ENCODE results near the gene TRANK1.
A peak's percentile ranks its signal among the peaks of the same experiment; 100 is the strongest.
"Not testable (repeated sequence)": the region's sequence is repeated elsewhere in the genome, so short reads cannot be mapped to it uniquely, and the experiment has no call there.

The TRANK1 gene

DNA sequence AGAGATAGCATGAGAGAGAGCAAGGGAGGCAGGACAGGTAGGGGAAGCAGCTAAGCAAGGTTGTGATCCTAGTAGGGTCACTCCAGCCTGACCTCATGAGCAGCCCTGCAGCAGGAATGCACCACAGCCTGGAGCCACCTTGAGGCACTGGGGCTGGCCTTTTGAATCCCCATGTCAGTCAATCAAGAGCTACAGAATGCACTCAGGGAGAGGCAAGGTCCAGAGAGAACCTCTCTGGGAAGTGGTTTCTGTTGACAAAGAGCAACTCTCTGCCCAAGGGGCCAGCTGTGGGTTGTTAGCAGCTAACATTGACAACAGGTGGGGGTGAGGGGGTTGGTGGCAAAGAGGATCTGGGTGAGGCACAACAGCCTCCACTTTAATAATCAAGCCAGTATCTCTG lies 54.6 kb downstream of the TRANK1 start:
- peak; percentile 52 for DNase-seq

DNA sequence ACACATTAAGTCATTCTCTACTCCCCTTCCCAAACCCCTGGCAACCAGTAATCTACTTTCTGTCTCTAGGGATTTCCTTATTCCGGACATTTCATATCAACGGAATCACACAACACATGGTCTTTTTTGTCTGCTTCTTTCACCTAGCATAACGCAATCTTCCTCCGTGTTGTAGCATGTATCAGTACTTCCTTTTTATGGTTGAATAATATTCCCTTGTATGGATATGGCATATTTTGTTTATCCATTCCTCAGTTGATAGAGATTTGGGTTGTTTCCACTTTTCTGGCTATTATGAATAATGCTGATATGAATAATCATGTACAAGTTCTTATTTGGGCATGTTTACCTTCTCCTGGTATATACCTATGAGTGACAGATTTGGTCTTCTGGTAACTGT lies 63.1 kb downstream of the TRANK1 start:
- no peak for DNase-seq

DNA sequence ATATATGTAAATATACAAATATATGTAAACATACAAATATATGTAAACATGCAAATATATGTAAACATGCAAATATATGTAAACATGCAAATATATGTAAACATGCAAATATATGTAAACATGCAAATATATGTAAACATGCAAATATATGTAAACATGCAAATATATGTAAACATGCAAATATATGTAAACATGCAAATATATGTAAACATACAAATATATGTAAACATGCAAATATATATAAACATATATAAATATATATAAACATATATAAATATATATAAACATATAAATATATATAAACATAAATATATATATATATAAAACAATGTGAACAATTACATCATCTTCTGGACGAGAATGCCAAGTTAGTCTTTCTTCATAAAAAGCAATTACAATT lies 65.0 kb downstream of the TRANK1 start:
- DNase-seq, result not testable (repeated sequence)

DNA sequence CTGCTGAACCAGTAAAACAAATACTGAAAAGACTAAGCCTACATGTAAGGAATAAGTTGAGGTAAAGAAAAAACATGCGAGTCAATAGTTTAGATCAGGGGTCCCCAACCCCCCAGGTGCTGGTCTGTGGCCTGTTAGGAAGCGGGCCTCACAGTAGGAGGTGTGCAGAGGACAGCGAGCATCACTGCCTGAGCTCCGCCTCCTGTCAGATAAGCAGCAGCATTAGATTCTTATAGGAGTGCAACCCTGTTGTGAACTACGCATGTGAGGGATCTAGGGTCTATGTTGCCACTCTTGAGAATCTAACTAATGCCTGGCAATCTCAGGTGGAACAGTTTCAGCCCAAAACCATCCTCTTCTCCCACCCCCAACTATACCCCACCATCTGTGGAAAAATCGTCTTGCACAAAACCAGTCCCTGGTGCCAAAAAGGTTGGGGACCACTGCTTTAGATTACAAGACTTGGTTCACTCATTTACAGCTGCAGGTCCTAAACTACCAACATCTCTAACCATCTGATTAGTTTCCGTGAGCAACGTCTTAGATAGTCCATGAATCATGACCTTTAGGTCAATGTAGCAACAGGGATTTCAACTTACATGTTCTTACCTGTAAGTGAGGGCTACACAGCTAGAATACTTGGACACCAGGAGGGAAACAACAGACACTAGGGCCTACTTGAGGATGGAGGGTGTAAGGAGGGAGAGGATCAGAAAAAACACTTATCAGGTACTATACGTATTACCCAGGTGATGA lies 66.7 kb downstream of the TRANK1 start:
- DNase-seq, result no peak

DNA sequence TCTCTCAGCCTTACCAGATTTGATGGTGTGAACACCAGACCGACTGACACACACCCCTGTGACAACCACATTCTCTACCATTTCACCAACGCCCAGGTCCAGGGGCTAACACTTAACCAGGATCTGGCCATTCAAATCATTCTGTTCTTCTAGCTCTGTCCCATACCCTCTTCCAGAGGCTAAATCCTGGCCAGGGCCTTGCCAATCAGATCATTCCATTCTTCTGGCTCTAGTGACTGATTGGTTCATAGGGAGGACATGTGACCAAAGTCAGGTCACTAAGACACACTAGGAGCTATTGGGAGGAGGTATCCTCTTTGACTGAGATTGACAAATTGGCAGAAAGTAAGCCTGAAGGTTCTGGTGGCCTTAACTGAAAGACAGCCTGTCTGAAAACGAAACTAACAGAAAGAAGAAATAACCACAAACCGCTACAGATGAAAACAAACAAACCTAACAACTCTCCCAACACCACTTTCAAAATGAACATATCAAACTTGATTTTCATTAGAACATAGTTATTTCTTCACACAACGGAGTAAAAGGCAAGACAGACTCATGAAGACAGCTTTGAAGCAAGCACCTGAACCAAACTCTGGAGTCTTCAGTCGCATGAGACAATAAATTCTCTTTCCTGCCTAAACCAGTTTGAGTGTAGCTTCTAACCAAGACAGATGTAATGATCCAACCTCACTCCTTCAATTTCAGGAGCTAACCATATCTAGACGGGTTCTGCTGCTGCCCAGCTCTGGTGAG lies 68.5 kb downstream of the TRANK1 start:
- DNase-seq, result peak; percentile 73

DNA sequence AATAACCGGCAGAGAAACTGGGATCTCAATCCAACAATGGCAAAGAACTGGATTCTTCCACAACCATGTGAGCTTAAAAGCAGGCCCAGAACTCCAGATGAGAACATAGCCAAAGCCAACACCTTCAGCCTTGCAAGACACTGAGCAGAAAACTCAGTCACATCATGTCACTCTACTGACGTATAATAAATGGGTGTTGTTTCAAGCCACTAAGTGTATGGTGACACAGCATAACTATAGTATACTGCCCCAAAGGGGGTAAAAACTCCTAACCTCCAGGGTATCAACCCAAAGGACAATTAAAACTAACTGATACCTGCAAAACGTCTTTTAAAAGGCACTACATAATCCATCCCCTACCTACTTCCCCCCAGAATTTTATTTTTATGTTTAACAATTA lies 69.5 kb downstream of the TRANK1 start:
- no peak for DNase-seq

DNA sequence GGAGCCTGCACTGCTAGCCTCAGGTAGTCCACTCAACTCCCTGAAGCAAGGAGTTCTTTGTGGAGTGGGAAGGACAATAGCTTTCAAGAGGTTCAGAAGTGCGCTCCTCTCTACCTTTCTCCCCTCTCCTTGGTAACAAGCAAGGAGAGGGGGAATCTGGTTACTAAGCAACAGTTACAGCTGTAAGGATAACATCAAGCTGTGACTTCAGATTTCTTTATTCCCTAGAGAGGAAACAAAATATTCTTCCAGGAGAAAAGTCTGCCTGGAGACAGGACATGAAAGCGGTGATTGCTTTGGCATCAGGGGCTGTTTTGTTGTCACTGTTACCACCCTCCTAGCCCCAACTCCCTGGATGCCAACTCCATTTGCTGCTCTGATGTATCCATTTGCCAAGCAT lies 70.4 kb downstream of the TRANK1 start:
- no peak for DNase-seq

DNA sequence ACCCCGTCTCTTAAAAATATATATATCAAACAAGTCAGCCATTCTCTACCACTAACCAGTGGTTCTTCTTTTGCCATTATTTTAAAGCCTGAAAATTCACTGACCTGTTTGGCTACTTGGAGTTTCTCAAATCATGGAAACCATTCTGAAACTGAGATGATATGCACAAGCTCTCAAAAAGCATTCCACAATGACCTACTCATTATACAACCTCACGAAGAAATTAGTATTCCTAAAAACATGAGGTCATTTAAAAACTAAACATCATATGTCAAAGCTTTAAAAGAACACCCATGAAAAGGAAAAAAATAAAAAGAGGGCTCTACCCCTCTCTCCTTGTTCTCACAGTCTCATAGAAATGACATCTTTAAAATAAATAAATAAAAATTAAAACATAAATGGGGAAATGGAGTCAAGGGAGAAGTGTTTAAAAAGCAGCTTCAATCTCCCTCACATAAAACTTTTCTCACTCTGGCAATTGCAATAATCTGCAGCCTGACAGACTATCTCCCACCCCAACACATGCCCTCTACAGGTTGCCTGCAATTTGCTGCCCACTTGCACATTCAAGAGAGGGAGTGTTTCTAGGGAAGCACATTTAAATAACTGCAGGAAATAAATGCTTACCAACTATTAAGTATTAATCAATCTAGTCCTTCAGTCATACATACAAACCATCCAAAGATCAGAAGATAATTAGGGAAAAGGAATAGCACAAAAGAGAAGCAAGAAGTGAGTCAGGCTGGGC lies 73.3 kb downstream of the TRANK1 start:
- DNase-seq, result no peak

DNA sequence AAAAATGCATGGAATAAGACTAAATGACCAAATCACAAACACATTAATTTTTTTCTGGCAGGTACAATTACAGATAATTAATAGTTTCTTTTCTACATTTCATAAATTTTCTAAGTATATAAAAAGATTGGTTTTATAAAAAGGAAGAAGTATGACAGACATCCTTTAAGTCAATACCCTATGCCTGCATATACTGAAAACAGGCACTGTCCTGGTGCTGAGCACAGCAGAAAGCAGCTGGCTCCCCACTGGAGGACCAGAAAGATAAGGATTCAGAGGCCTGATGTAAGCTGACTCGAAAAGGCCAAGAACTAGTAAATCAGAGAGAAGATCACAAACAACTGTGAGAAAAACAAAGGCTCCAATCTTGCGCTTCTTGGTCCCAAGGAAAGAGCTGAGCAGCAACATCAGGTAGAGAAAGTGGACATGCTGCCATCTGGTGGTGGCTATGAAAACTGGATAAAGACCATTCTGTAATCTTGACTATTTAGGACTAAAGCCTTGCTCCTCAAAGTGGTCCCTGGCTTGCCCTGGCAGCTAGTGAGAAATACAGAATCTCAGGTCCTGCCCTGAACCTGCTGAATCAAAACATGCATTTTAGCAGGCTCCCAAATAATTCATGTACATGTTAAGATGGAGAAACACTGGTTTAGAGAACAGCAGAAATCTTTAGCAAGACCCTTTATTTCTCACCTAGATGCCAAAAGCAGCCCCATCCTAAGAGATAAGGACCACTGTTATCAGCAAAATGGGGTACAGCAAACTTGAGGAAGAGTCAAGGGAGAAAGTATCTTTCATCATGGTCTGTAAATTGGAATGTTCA lies 76.0 kb downstream of the TRANK1 start:
- peak; percentile 70 for DNase-seq

DNA sequence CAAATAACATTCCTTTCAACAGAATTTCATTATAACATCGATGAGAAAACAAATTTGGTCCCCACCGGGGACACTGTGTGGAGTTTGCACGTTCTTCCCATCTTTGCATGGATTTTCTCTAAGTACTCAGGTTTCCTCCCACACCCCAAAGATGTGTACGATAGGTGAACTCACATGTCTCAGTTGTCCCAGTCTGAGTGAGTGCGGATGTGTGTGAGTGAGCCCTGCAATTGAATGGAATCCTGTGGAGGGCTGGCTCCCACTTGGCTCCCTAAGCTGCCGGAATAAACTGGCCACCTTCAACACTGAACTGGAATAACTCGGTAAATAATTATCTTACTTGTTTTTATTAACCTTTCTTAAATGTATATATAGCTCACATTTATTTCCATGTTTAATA lies 77.0 kb downstream of the TRANK1 start:
- DNase-seq, result no peak

DNA sequence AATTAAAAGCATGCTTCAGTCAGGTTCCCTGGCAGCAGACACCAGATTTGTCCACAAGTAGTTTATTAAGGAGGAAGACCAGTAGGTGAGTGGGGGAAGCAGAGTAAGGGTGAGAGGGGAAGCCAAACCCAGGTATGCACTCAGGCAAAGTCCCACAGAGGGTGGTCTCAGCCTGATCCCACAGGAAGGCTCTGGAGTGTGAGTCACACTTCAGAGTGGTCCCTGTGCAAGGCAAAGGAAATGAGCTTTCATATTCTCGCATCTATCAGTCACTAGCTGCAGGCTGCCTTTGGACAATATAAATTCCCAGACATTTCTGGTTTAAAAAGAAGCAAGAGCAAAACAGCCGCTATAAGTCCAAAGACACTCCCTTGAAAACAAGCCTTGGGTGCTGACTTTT lies 78.5 kb downstream of the TRANK1 start:
- no peak for DNase-seq

DNA sequence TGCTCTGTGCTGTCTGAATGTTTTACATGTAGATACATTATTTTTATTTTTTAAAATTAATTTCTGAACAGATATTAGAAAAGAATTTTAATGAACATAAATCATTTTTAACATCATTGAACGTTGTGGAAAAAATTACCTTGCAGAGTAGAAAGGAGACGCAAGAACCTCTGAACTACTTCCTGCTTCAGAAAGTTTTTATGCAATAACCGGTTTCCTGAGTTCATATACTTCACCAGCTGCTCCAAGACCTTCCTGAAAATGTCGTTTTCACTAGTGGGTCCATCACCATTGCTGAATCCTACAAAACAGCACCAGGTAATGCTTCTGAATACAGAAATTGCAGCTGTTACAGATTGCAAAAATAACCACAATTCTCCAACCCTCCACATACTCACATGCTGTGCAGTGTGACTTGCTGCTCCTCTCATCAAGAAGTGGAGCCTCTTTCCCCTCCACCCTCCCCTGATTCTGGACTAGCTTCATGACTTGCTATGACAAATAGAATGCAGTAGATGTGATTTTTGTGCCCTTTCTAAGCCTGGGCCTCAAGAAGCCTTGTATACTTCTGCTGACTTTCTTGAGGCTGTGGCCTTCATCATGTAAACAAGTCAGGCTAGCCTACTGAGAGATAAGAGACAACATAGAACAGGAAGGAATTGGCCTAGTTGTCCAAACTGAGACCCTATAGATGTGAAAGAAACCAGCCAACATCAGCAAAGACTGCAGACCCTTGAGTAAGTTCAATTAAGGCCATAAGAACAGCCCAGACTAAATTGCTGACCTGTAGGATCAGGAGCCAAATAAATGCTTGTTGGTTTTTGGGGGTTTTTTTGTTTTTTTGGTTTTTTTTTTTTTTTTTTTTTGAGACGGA lies 80.4 kb downstream of the TRANK1 start:
- no peak for DNase-seq

DNA sequence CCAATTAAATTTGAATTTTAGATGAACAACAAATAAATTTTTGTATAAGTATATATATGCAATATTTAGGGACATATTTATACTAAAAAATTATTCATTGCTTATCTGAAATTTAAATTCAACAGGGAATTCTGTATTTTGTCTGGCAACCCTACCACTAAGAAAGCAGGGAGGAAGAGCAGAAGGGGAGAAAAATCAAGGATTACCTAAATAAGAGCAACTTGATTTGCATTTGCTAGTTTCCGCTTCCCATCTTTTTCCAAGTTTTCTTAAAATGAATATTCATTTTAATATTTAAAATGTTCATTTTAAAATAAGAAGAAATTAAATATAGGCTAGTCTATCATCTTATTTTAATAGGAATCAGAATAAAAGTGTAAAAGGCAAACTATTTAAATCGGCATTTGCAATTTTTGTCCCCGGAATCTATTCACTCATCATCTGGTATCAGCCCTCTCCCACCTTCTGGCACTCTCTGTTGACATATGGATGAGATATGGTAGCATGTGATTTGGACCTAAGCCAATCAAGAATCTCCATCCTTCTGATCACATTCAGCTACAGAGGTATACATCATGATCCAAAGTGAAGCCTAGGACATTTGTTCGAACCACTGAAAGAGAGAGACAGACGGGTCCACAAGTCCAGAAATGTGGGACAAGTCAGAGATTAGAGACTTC lies 82.6 kb downstream of the TRANK1 start:
- DNase-seq, result no peak

DNA sequence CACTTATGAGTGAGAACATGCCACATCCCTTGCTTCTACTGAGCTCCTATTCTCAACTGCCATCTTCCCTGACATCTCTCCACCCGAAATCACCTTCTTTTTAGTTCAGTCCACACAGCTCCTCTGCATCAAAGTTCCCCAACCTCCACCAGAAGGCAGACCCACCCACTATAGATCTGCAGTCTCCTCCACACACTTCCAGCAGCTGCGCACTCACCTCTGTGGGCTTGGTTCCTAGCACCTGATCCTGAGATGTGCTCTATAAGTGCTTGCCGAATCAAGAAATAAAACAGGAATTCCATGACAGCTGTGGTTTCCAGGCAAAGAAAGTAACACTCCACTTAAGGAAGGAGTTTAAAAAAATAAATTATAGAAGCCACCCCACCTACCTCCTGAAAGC lies 85.4 kb downstream of the TRANK1 start:
- DNase-seq, result no peak

DNA sequence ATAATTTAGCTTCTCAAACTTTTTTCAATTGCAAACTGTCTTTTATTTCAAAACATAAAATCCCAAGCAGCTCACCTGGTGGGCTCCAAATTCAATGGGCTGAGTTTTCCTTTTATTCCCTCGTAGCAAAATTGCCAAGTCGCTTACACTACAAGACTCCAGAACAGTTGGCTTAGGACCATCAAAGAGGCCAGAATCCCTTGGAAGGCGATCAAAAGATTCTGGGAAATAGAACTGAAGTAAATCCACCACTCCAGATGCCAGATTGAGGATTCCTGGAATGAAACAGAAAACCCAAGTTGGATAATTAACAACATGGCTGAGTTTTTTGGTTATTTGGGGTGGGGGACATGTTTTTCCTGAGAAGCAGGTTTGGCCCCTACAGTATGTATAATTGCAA lies 92.8 kb downstream of the TRANK1 start:
- DNase-seq, result no peak

DNA sequence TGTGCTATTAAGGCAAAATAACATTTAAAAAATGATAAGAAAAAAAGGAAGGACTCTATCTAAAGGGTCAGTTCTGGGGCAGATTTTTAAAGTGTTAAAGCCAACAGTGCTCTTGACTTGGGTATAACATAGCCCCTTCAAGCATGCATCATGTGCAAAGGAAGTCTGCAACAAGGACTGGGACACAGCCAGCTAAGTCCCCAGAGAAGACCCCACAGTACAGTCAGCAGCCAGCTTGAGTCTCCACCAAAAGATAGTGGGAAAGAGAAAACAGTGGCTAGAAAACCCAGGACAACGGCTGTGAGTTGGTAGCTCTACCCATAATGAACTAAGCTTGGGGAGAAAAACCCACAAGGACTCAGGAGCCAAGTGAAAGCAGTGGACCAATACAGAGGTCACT lies 94.1 kb downstream of the TRANK1 start:
- no peak for DNase-seq

DNA sequence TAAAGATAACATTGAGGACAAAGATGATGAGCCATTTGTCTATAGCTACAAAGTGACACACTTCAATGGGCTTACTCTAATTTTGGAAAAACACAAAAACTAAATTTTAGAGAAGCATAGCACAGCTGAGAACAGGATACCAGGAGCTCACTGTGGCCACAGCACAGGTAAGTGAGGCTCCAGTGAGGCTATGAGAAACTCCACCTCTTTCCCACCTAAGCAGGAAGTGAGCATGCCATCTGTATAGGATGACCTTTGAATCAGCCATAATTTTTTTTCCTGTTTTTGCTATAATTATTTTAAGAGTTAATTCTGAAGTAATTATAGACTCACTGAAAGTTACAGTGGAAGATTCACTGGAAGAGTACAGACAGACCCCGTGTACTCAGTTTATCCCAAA lies 98.4 kb downstream of the TRANK1 start:
- no peak for DNase-seq

DNA sequence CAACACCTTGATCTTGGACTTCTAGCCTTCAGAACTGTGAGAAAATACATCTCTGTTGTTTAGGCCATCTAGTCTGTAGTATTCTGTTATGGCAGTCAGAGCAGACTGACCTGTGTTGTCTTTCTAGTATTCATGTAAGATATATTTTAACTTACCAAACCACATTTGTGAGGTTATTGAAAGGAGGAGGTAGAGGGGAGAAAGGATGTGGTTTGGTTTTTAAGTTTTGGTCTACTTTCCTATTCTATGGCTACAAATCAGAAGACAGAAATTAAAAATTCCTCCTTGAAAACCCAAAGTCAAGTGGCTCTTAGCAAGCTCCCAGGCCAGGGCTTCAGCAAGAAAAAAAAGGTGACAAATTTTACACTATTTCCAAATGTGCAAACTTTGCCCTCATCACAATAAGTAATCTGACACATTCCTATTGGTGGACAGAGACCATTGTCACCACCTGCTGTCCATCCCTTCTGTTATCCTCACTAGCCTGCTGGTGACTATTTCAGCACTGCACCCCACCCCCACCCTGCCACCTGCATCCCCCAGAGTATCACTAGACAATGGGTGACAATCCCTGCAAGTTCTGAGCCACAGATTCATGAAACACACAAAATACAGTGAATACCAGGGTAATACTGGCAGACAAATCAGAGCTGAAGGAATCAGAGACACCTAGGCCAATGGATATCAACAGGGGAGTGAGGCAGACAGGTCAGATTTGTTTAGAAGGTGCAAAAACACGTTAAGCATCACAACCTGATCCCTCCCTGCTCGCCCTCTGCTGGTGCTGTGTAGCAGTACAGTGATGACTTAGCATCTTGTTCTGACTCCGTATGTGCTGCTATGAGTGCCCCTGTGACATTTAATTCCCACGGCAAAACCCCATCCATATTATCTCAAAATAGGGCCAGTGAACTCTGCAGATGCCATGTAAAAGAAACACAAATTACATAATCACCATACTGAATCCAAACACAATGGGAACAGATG lies 101.5 kb downstream of the TRANK1 start:
- peak; percentile 74 for DNase-seq

DNA sequence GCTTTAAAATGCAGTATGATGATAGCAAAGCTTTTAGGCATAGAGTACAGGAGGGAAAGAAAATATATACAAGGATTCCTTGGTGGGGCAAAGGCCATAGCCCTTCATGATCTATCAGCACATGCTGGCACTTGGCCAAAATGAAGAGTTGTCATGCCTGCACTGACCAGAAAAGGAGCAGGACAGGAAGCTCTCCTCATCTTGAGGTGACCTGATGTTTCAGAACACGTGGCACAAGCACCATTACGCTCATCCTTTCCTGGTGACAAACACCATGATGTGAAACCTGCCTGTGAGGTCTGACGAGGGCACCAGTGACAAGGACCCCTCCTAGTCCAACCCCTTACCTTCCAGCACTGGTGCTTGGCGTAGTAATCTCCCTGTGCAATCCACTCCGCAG lies 102.6 kb downstream of the TRANK1 start:
- no peak for DNase-seq

DNA sequence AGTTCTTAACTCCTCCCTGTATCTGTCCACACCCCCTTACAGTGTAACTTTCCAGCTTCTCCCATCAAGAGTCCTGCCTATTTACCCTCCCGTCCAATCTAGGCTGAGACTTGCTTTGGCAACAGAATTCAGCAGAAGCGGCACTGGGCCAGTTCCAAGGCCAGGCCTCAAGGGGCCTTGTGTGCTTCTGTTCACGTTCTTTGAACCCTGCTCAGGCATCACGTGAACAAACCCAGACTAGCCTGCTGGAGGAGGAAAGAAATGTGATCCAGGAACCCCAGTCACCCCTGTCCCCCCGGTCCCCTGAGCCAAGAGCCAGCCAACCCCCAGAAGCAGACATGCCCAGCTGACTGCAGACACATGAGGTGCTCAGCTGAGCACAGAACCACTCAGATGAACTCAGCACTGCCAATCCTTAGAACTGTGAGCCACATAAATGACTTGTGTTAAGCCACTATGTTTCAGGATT lies 104.4 kb downstream of the TRANK1 start:
- no peak for DNase-seq
